ENCODE results near the gene ZNF37A.
"Not testable (repeated sequence)": the region's sequence is repeated elsewhere in the genome, so short reads cannot be mapped to it uniquely, and the experiment has no call there.

Gene ZNF37A

GRCh38 chr10:38094158-38094926, at the start of gene ZNF37A:
Gene ZNF37A (plus strand): TSS chr10:38094337. CDS start chr10:38096618, 2,281 bp downstream.
- FAIRE-seq: no peak

- FAIRE-seq: no peak
Measured at GRCh38 chr10:38045129-38045528, 49.0 kb upstream of the ZNF37A start.

GRCh38 chr10:38047666-38048065, 46.5 kb upstream of the ZNF37A start:
- no peak for FAIRE-seq

- no peak for FAIRE-seq
Measured at GRCh38 chr10:38050212-38050611, 43.9 kb upstream of the ZNF37A start.

GRCh38 chr10:38054361-38054797, 39.8 kb upstream of the ZNF37A start:
- FAIRE-seq: no peak

- not testable (repeated sequence) for FAIRE-seq
Measured at GRCh38 chr10:38055274-38055894, 38.8 kb upstream of the ZNF37A start.

GRCh38 chr10:38069663-38070062, 24.5 kb upstream of the ZNF37A start:
- FAIRE-seq: not testable (repeated sequence)

GRCh38 chr10:38070501-38070900, 23.6 kb upstream of the ZNF37A start:
- no peak for FAIRE-seq

GRCh38 chr10:38072552-38072951, 21.6 kb upstream of the ZNF37A start:
- no peak for FAIRE-seq

- FAIRE-seq: no peak
Measured at GRCh38 chr10:38076687-38077086, 17.4 kb upstream of the ZNF37A start.

GRCh38 chr10:38093318-38093717, 819 bp upstream of the ZNF37A start:
- FAIRE-seq: not testable (repeated sequence)

GRCh38 chr10:38093816-38094157, 350 bp upstream of the ZNF37A start:
- no peak for FAIRE-seq

- FAIRE-seq: no peak
Measured at GRCh38 chr10:38094927-38095574, 914 bp downstream of the ZNF37A start.

GRCh38 chr10:38102880-38103279, 8.7 kb downstream of the ZNF37A start:
- no peak for FAIRE-seq

GRCh38 chr10:38103756-38104155, 9.6 kb downstream of the ZNF37A start:
- FAIRE-seq: no peak

- FAIRE-seq: no peak
Measured at GRCh38 chr10:38112159-38112558, 18.0 kb downstream of the ZNF37A start.

GRCh38 chr10:38118072-38118807, 24.1 kb downstream of the ZNF37A start:
- no peak for FAIRE-seq

- no peak for FAIRE-seq
Measured at GRCh38 chr10:38119038-38119437, 24.9 kb downstream of the ZNF37A start.

- no peak for FAIRE-seq
Measured at GRCh38 chr10:38127812-38128211, 33.7 kb downstream of the ZNF37A start.

- no peak for FAIRE-seq
Measured at GRCh38 chr10:38143587-38143986, 49.5 kb downstream of the ZNF37A start.

GRCh38 chr10:38146579-38147333, 52.6 kb downstream of the ZNF37A start:
- FAIRE-seq: no peak

- FAIRE-seq: no peak
Measured at GRCh38 chr10:38147686-38148085, 53.5 kb downstream of the ZNF37A start.

Data from colon (tissue), 2 donors.